Uterus (tissue), 4 donors: Measurements from ENCODE around the gene GRPEL2. TPM values are rescaled to one million over a fixed set of nuclear protein-coding genes. Genes with fewer than 3 reads are reported as not detected.

ENCODE experiments used
- DNase-seq, 2 donors: peaks; one replicate each; pipeline ENCODE4 v3.0.0-alpha.2; 2019 to 2020
- H3K27ac ChIP-seq, 2 donors: fragments of 200-600 bp; sonication (generic); 1 replicate in 1 of 2; 2 replicates in 1 of 2; pipeline ENCODE4 v1.5.1; 2016 to 2018
- H3K27me3 ChIP-seq, 2 donors: fragments of 200-600 bp; sonication (generic); one replicate each; pipeline ENCODE4 v1.5.1; 2018 to 2019; ENCODE audit warnings: control low read depth in 1 of 2
- H3K36me3 ChIP-seq, 2 donors: fragments of 200-600 bp; sonication (generic); one replicate each; pipeline ENCODE4 v1.5.1; 2019; ENCODE audit warnings: control low read depth in 1 of 2
- H3K4me1 ChIP-seq, 2 donors: fragments of 200-600 bp; sonication (generic); one replicate each; pipeline ENCODE4 v1.5.1; 2018 to 2019; ENCODE audit warnings: control low read depth in 1 of 2
- H3K4me3 ChIP-seq, 2 donors: fragments of 200-600 bp; sonication (generic); 1 replicate in 1 of 2; 2 replicates in 1 of 2; pipeline ENCODE4 v1.5.1; 2018 to 2019; ENCODE audit warnings: mild to moderate bottlenecking in 1 of 2
- H3K9me3 ChIP-seq, 2 donors: fragments of 200-600 bp; sonication (generic); one replicate each; pipeline ENCODE4 v1.5.1; 2019; ENCODE audit warnings: control low read depth in 1 of 2
- POLR2A ChIP-seq, 2 donors: fragments of 450-650 bp; IDR thresholded peaks; one replicate each; pipeline ENCODE4 v1.6.1; 2016; ENCODE audit warnings: antibody characterized with exemption in 2 of 2, mild to moderate bottlenecking in 1 of 2, moderate library complexity in 1 of 2
- intact Hi-C: fragments of 100-400 bp; cut with DNase I; formaldehyde crosslinking; loops from one replicate; pipeline ENCODE4 v1.15.1; 2023; ENCODE audit warnings: low total_unique reads
- total RNA-seq, 4 donors: library from RNA; depleted of rRNA in 3 of 4; stranded (reverse); fragments of >200 nt in 3 of 4; gene quantifications; one replicate each; pipeline versions ENCODE4 v1.1.0 to v1.2.4, GENCODE V29; 2014 to 2023
- TF ChIP-seq, protein P1 (sequence below), 4 experiments: fragments of 200-600 bp in 2 of 4; fragments of 450-650 bp in 2 of 4; sonication (generic) in 2 of 4; IDR thresholded peaks; one replicate each; pipeline ENCODE4 v1.5.1; 2016 to 2019; ENCODE audit warnings: antibody characterized with exemption in 4 of 4, mild to moderate bottlenecking in 2 of 4, moderate library complexity in 1 of 4
- donor health status: DM: yes; HTN: yes; CAD: no.

The GRPEL2 gene
- total RNA-seq, 4 donors from 2014 or later, result 13.5 to 27.0 (median 22.6) TPM

DNA sequence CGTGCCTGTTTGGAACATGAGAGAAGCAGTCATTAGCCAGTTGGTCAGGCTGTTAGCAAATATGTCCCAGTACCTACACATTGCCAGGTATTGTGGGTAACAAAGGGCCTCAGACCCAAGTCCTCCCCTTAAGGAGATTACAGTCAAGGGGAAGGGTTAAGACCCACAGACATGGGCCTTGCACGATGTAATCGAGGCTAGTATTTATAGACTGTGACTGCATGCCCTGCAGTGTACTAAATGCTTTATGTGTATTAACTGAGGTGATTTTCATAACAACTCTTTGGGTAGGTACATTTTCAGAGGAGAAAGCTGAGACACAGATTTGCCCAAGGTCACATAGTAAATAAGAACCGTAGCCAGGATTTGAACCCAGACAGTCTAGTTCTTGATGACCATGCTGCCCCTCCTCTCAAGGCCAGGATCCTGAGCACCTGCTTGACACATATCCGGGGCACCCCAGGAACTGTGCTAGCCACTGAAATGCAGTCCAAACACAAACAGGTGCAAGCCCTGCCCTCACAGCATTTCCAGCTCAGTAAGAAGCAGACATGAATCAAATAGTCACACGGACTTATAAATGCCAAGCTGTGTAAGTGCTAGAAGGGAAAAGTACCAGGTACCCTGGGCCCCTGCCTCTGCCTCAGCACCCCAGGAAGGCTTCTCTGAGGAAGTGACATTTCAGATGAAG, 32.0 kb upstream of the GRPEL2 start:
- TF ChIP-seq POLR2A (IDR thresholded peaks at IDR 0.05), result no peak
- TF ChIP-seq, protein P1, sequence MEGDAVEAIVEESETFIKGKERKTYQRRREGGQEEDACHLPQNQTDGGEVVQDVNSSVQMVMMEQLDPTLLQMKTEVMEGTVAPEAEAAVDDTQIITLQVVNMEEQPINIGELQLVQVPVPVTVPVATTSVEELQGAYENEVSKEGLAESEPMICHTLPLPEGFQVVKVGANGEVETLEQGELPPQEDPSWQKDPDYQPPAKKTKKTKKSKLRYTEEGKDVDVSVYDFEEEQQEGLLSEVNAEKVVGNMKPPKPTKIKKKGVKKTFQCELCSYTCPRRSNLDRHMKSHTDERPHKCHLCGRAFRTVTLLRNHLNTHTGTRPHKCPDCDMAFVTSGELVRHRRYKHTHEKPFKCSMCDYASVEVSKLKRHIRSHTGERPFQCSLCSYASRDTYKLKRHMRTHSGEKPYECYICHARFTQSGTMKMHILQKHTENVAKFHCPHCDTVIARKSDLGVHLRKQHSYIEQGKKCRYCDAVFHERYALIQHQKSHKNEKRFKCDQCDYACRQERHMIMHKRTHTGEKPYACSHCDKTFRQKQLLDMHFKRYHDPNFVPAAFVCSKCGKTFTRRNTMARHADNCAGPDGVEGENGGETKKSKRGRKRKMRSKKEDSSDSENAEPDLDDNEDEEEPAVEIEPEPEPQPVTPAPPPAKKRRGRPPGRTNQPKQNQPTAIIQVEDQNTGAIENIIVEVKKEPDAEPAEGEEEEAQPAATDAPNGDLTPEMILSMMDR (IDR thresholded peaks at IDR 0.05), result no peak
- intact Hi-C loops, result no loop called here
- no peak overlapping the region for H3K4me3 ChIP-seq
- no peak for DNase-seq
- no peaks in the 10 kb centered on the region for H3K36me3 ChIP-seq
- no peaks in the 10 kb centered on the region for H3K27me3 ChIP-seq
- H3K27ac ChIP-seq, result no peak overlapping the region
- no peaks in the 10 kb centered on the region for H3K9me3 ChIP-seq
- H3K4me1 ChIP-seq, result no peaks in the 10 kb centered on the region

DNA sequence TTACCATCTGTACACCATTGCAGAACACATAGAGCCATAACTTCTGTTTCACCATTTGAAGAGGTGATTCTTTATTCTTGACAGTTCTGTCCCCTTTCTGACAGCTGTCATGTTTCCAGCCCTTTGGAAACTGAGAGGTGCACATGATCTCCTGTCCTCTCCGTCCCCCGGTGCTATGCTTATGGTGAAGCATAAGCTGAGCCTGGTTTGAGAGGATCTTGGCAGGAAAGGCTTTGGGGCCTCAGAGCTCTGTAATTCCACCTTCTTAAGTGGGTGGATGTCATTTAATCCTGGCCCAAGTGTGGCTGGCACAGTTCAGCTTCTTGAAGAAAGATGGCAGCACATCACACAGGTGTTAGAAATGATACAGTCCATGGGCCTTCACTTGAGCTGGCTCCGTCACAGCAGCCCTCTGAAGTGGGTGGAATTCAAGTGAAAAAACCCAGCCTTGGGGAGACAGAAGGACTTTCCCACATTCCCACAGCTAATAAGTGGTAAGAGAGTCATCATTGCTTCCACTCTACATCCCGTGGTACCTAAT, 30.7 kb upstream of the GRPEL2 start:
- no peak overlapping the region for H3K4me3 ChIP-seq
- H3K36me3 ChIP-seq, result no peaks in the 10 kb centered on the region
- TF ChIP-seq, protein P1 (IDR thresholded peaks at IDR 0.05), result no peak
- TF ChIP-seq POLR2A (IDR thresholded peaks at IDR 0.05), result no peak
- intact Hi-C loops, result no loop called here
- H3K4me1 ChIP-seq, result no peaks in the 10 kb centered on the region
- DNase-seq, result no peak
- no peaks in the 10 kb centered on the region for H3K27me3 ChIP-seq
- H3K27ac ChIP-seq, result no peak overlapping the region
- no peaks in the 10 kb centered on the region for H3K9me3 ChIP-seq

DNA sequence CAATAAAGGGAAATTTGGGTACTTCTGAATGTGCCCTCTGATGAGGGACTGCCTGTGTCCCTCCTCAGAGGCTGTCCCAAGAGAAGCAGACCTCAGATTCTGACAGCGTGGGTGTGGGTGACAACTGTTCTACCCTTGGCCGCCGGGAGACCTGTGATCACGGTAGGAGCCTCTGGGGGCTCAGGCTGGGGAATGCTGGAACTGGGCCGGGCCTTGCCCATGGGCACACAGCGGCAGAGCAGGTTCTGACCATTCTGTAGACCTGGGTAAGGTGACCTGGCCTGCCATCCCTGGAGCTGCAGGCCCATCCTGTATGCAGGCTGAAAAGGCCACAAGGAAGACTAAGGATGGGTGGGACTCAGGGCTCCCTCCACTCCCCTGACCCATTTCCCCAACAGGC, 29.5 kb upstream of the GRPEL2 start:
- no peaks in the 10 kb centered on the region for H3K9me3 ChIP-seq
- H3K4me3 ChIP-seq, result no peak overlapping the region
- no peaks in the 10 kb centered on the region for H3K36me3 ChIP-seq
- TF ChIP-seq POLR2A (IDR thresholded peaks at IDR 0.05), result no peak
- TF ChIP-seq, protein P1 (IDR thresholded peaks at IDR 0.05), result no peak
- H3K27me3 ChIP-seq, result no peaks in the 10 kb centered on the region
- no peak overlapping the region for H3K27ac ChIP-seq
- no peak for DNase-seq
- intact Hi-C loops, result no loop called here
- no peaks in the 10 kb centered on the region for H3K4me1 ChIP-seq

DNA sequence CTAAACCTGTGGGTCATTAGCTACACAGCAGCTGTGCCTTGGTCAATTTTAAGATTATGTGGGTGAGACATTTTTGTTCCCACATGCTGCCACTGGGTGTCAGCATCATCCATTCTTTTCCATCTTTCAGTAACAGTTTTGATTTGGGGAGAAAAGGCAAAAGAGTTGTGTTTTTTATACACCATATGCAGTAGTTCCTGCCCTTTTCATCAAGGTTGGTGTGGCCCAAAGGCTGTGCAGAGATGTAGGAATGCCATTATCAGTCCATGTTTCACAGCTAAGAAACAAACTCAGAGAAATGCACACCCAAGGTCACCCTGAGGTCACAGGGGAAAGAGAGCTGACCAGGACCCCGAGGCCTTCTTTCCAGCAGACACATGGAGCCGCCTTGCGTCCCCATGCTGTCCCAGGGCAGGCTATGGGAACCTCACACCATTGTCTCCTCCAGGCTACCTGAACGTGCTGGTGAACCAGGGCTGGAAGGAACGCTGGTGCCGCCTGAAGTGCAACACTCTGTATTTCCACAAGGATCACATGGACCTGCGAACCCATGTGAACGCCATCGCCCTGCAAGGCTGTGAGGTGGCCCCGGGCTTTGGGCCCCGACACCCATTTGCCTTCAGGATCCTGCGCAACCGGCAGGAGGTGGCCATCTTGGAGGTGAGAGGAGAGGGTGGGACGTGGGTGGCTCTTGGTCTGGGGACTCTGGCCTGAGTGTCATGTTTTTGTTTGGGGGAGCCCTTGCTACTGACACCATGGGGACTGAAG, 27.8 kb upstream of the GRPEL2 start:
- no peaks in the 10 kb centered on the region for H3K27me3 ChIP-seq
- H3K9me3 ChIP-seq, result no peaks in the 10 kb centered on the region
- no peak overlapping the region for H3K27ac ChIP-seq
- no peak overlapping the region for H3K4me3 ChIP-seq
- intact Hi-C loops, result no loop called here
- DNase-seq, result peak in 1 of 2 donors; percentile 29
- no peaks in the 10 kb centered on the region for H3K36me3 ChIP-seq
- TF ChIP-seq, protein P1 (IDR thresholded peaks at IDR 0.05), result peak; percentile 60 to 88 (median 74)
- no peak for TF ChIP-seq POLR2A (IDR thresholded peaks at IDR 0.05)
- H3K4me1 ChIP-seq, result no peaks in the 10 kb centered on the region

DNA sequence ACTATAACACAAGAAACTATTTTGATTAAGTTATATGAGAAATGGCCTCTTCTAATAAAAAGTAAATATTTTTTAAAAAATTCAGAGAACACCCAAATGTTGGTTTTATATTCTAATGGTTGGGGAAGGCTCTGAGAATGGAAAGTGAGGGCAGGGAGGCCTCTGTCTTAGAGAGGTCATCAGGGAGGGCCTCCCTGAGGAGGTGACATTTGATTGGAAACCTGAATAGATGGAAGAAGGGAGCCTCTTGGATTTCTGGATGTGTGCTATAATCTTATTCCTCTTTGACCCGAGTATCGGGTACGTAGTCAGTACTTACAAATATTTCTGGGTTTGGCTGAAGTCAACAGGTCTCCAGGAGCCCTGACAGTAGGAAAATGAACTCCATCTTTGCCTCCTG, 26.1 kb upstream of the GRPEL2 start:
- Histone ChIP-seq H3K27me3 (no peaks in the 10 kb centered on the region), H3K4me3 (no peak overlapping the region), H3K27ac (peak overlapping the region in 1 of 2 donors; percentile 82), H3K4me1 (no peaks in the 10 kb centered on the region), H3K9me3 (no peaks in the 10 kb centered on the region), H3K36me3 (no peaks in the 10 kb centered on the region)
- intact Hi-C loops, result no loop called here
- DNase-seq, result no peak
- TF ChIP-seq, protein P1 (IDR thresholded peaks at IDR 0.05), result no peak
- no peak for TF ChIP-seq POLR2A (IDR thresholded peaks at IDR 0.05)
